ENCODE results near the gene NUBPL.

GRCh38 chr14:31544816-31545215, 16.4 kb upstream of the NUBPL start:
- TF ChIP-seq CTCF (IDR thresholded peaks at IDR 0.05) (no peak), POLR2A (IDR thresholded peaks at IDR 0.05) (no peak)

Data from adrenal gland (tissue), 5 donors.